Measurements from ENCODE around the gene SRC.

Gene SRC

DNA sequence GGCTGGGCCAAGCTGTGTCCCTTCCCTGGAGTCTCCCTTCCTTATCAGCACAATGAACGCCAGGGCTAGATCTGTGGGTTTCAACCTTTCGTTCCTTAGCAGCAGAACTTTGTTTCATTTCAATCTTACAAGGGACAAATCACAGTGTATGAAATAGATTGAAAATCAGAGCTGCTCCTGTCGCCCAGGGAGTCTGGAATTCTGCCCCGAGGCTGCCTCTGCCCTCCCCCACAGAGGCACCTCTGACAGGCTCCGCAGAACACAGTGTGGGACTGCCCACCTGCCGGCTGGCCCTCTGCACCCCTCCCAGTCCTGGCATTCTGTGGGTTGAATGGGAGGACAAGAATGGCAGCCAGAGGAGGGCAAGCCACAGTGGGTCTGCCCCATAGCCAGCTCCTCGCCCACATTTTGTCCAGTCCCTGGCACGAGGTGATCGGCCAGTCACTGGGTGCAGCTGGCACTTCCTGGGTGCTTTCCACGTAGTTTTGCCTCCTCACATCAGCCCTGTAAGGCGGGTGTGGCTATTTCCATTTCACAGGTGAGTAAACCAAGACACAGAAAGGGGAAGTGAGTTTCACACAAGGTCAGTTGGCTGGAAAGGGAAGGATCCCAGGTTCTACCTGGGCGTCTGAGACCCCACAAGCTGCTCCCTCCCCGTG is 30.4 kb upstream of the SRC start:
- peak in 1 of 2 donors; percentile 41 for DNase-seq

DNA sequence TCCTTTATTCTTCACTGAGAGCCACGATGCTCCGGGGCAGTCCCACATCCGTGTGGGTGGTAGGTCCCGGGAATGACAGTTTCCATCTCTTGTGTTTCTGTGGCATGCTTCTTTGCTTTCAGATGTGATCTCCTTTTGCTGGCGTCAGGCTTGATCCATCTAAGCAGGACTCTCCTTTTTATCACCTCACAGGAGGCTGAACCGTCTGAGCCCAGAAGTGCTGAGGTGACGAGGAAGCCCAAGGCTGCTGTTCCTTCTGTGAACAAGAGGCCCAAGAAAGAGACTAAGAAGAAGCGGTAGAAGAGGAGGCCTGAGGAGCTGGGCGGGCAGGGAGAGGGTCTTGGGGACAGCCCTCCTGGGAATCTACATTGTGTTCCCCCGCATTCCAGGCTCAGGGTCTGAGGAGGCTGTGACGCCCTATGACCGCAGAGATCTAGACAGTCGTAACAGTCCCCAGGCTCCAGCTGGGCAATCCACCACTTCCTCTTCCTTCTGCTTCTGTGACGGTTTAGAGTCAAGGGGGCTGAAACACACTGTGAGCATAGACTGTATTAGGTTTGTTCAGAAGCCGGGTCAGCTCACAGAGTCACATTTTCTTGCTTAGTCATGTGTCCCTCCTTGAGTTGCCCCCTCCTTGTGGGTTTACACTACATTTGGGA is 29.7 kb upstream of the SRC start:
- peak; percentile 31 to 68 for DNase-seq

GRCh38 chr20:37316775-37317170 is 29.2 kb upstream of the SRC start:
- no peak for DNase-seq

DNA sequence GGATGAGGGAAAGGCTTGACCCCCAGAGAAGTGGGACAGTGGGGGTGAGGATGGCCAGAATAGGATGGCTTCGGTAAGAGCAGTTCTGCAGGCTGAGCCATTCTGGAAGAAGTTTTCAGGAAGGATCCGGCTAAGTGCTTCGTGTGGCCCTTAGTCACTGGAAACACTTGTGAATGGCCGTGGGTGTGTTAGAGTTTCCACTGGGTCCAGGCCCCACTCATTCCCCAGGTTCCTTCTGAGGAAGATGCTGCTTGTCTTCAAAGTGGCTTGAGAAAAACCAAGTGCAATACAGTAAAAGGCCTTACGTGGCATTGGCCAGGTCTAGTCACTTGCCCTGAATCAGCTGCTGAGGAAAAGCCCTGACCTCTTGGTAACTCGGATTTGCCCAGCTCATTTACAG is 28.6 kb upstream of the SRC start:
- no peak for DNase-seq

- DNase-seq: no peak
These were observed 27.8 kb upstream of the SRC start for GRCh38 chr20:37317994-37318640.

DNA sequence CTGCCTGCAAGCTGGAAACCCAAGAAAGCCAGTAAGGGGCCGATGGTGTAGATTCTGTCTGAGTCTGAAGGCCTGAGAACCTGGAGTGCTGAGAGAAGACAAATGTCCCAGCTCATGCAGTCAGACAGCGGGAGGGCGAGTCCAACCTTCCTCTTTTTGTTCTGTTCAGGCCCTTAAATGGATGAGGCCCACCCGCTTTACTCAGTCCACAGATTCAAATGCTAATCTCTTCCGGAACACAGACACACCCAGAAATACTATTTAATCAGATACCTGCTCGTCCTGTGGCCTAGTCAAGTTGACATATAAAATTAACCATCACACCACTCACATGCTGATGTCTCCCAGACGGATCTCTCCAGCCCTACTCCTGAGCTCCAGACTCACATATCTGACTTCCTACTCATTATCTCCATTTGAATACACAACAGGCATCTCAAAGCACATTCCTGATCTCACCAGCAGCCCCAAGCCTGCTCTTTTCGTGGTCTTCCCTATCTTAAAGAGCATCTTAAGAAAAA is 26.7 kb upstream of the SRC start:
- DNase-seq: no peak

DNA sequence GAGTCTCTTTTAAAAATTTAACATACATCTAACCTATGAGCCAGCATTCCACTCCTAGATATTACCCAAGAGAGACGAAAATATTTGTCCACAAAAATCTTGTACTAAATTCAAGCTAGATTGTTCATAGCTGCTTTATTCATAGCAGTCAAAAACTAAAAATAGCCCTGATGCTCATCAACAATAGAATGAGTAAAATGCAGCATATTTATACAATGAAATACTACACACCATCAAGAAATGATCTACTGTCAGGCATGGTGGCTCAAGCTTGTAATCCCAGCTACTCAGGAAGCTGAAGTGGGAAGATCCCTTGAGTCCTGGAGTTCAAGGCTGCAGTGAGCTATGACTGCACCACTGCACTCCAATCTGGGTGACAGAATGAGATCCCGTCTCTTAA is 22.0 kb upstream of the SRC start:
- no peak for DNase-seq

GRCh38 chr20:37325206-37325605 is 20.7 kb upstream of the SRC start:
- no peak for DNase-seq

GRCh38 chr20:37326666-37327065 is 19.3 kb upstream of the SRC start:
- DNase-seq: no peak

DNA sequence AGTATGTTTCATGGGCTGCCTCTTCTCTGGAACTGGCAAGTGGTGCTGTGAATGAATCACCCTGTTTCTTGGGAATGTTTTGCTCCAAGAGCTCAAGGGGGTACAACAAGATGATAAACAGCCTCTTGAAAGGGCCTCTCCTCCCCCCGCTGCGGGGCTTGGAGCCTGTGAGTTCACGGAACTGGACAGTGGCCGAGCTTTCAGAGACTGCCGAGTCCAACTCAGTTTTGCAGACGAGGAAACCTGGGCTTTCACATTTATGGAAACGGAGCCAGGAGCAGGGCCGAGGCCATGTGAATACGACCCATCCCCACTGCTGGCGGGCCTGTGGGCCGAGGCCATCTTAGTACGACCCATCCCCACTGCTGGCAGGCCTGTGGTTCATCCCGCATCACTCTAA is 18.2 kb upstream of the SRC start:
- DNase-seq: no peak

GRCh38 chr20:37328149-37328945 is 17.6 kb upstream of the SRC start:
- no peak for DNase-seq

GRCh38 chr20:37329481-37330165 is 16.3 kb upstream of the SRC start:
- no peak for DNase-seq

GRCh38 chr20:37330316-37330715 is 15.6 kb upstream of the SRC start:
- DNase-seq: no peak

GRCh38 chr20:37331060-37331857 is 14.7 kb upstream of the SRC start:
- no peak for DNase-seq

DNA sequence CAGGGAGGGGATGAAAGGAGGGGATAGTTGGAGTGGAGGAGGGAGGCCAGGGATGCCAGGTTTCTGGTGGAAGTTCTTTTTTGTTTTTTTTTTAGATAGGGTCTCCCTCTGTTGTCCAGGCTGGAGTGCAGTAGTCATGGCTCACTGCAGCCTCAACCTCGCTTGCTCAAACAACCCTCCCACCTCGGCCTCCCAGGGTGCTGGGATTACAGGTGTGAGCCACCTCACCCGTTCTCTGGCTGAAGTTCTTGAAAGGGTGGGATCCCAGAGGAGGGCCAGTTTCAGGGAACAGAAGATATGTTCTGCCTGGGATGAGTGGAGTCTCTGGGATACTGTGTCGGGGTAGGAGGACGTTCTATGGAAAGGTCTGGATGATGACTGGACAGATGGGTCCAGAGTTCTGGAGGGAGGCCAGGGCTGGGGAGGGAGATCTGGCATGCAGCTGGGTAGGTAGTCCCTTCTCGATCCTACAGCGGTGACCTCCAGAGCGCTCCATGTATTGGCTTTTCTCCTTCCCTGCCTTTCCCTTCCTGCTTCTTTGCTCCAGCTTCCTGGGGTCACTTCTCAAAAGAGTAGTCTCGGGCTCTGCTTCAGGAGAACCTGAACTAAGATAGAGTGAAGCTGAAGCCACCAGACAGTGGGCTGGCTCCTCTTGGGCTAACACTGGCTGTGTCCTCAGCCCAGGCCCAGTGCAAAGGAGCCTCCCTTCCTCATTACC is 12.7 kb upstream of the SRC start:
- no peak for DNase-seq

DNA sequence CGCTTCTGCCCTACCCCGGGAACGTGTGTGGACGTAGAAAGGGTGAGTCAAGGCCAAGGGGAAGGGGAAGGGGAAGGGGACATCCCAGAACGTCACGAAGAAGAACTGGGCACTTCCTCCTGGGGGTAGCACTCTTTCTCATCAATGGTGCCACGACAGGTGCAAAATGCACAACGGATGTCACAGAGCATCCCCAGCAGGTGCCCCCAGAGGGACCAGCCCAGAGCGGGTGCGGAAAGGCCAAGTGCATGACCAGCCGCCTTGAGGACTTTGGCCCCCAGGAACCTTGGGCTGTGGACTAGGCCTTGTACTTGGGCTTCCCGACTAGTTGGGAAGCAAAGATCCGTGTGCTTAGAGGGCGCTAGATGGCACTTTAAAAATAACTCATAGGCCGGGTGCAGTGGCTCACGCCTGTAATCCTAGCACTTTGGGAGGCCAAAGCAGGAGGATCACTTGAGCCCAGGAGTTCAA is 12.1 kb upstream of the SRC start:
- DNase-seq: peak; percentile 28 to 73

- no peak for DNase-seq
These were observed 11.5 kb upstream of the SRC start for GRCh38 chr20:37334450-37334849.

DNA sequence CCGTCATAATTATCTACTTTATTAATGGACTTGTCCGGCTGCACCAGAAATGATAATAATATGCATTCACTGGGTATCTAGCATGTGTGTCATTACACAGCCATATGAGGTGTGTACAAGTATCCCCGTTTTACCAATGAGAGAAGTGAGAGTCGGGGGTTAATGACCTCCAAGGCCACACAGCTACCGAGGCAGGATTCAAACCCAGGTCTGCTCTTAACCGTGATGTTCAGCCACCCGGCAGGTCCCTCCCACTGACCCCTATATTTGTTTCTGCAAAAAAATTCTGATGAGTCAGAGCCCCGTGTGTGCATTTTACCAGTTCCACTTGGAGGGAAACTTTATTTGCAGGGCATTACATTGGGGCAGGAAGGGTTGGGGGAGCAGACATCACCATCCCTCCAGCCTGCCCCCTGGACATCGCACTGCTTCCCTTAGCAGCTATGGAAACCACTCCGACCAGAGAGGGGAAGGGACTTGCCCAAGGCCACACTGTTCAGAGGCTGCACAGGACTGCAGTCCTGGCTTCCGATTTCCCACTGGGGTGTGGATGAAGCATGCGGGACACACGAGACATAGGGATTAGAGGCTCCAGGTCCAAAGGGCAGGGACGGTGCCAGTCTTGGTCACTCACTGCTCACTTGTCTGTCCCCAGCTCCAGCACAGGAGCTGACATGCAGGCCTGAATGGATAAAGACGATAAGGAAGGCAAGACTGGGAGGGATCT is 10.1 kb upstream of the SRC start:
- peak in 1 of 2 donors; percentile 43 for DNase-seq

DNA sequence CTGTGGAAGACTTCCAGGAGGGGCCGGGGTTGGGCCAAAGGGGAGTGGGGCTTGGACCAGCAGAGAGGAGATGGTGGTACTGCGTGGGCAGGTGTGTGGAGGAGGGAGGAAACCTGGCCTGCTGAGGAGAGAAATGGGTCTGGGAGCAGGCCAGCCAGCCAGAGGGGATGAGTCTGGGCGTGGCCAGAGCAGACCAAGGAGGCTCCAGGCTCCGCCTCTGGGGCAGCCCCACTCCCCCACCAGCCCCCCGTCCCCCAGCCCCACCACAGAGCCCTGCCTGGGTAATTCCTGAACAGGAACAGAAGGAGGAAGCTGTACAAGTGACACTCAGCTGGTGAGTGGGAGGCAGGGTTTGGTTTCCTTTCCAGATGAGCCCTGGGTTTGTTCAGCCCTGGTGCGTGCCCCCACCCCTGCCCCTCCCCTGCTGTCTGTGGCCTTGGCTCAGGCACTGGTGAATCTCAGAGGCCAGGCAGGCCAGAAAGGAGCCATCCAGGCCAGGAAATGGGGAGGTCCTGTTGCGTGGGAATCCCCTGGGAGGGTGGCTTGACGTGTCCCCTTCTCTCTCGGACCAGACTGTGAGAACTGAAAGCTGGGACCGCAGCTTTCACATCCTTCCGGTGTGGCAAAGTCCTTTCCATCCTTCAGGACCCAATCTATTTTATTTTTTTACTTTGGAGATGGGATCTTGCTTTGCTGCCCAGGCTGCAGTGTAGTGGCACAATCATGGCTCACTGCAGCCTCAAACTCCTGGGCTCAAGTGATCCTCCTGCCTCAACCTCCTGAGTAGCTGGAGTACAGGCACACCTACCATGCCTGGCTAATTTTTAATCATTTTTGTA is 9.4 kb upstream of the SRC start:
- peak; percentile 48 to 75 for DNase-seq

Data from CD4-positive, alpha-beta T cell treated with Interferon alpha-2 for 1 hour (primary cell).